ENCODE measurements around the gene KDR.

DNA sequence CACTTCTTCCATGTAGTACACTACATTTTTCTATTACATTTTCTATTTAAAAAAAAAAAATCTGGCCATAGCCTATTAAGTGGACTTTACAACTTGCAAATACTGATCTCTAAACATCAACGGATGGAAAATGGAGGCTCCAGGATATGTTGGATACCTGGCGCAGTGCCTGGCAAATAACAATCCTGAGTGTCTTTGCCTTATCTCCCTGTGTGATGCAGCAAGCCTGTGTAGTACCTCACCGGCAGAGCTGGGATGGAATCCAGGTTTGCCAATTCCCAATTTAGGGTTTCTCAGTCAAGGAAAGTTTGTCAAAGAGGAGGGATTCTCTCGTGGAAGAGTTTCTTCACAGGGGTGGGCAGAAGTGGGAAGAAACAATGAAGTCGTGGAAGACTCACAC, 93.2 kb downstream of the KDR start:
- TF ChIP-seq POLR2A (IDR thresholded peaks at IDR 0.05), result no peak
- TF ChIP-seq, protein P1, sequence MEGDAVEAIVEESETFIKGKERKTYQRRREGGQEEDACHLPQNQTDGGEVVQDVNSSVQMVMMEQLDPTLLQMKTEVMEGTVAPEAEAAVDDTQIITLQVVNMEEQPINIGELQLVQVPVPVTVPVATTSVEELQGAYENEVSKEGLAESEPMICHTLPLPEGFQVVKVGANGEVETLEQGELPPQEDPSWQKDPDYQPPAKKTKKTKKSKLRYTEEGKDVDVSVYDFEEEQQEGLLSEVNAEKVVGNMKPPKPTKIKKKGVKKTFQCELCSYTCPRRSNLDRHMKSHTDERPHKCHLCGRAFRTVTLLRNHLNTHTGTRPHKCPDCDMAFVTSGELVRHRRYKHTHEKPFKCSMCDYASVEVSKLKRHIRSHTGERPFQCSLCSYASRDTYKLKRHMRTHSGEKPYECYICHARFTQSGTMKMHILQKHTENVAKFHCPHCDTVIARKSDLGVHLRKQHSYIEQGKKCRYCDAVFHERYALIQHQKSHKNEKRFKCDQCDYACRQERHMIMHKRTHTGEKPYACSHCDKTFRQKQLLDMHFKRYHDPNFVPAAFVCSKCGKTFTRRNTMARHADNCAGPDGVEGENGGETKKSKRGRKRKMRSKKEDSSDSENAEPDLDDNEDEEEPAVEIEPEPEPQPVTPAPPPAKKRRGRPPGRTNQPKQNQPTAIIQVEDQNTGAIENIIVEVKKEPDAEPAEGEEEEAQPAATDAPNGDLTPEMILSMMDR (IDR thresholded peaks at IDR 0.05), result no peak
- no peak for TF ChIP-seq EP300 (IDR thresholded peaks at IDR 0.05)
- no peak for TF ChIP-seq POLR2AphosphoS5 (IDR thresholded peaks at IDR 0.05)

All from gastroesophageal sphincter (tissue), 3 donors.